ENCODE results near the gene MAZ. TPM values are rescaled to one million over a fixed set of nuclear protein-coding genes. Genes with fewer than 3 reads are reported as not detected.

MAZ gene
- polyA plus RNA-seq, 1 experiment, result 172 TPM

- H3K27me3 ChIP-seq (ENCODE audit: control insufficient read depth, insufficient read depth, low read length), result no peaks in the 10 kb centered on the region
- DNase-seq (ENCODE audit: low read depth), result peak; percentile 76
- H3K4me3 ChIP-seq (ENCODE audit: low read depth, low read length), result peak overlapping the region; percentile 53
- ChIA-PET POLR2A (interaction anchor here (1.1 kb wide), 1 partner anchor 15 kb away, joined by 4 read pairs; the partner anchor contains the start of gene MVP), CTCF (interaction anchor here (0.6 to 5.4 kb wide), 5 partner anchors 11 to 227 kb away, joined by 3 to 35 read pairs (median 11); partner anchors contain the start of genes KIF22 and PAGR1)
- peaks cover 17% of the 10 kb centered on the region for H3K36me3 ChIP-seq (ENCODE audit: control insufficient read depth, insufficient read depth, low read length)
- no peak for TF ChIP-seq CTCF (IDR thresholded peaks at IDR 0.05; ENCODE audit: insufficient read depth, low read depth, low read length)
Measured at GRCh38 chr16:29805232-29806098, 864 bp upstream of the MAZ start.

GRCh38 chr16:29806641-29807425, 504 bp downstream of the MAZ start:
- Histone ChIP-seq H3K4me3 (ENCODE audit: low read depth, low read length) (peak overlapping the region; percentile 67), H3K36me3 (ENCODE audit: control insufficient read depth, insufficient read depth, low read length) (peaks cover 16% of the 10 kb centered on the region), H3K27me3 (ENCODE audit: control insufficient read depth, insufficient read depth, low read length) (no peaks in the 10 kb centered on the region)
- ChIA-PET POLR2A (interaction anchor here (0.6 to 1.4 kb wide), 2 partner anchors 9 to 98 kb away, joined by 3 to 4 read pairs; partner anchors contain the start of gene PAGR1), CTCF (interaction anchor here (0.6 to 3.0 kb wide), 15 partner anchors 10 to 248 kb away, joined by 3 to 30 read pairs (median 6); partner anchors contain the start of genes ASPHD1, KIF22, MVP and PAGR1)
- no peak for DNase-seq (ENCODE audit: low read depth)
- TF ChIP-seq CTCF (IDR thresholded peaks at IDR 0.05; ENCODE audit: insufficient read depth, low read depth, low read length), result no peak

GRCh38 chr16:29807426-29808218, 1.3 kb downstream of the MAZ start:
- Histone ChIP-seq H3K36me3 (ENCODE audit: control insufficient read depth, insufficient read depth, low read length) (peaks cover 16% of the 10 kb centered on the region), H3K4me3 (ENCODE audit: low read depth, low read length) (peak overlapping the region; percentile 67), H3K27me3 (ENCODE audit: control insufficient read depth, insufficient read depth, low read length) (no peaks in the 10 kb centered on the region)
- POLR2A ChIA-PET, result interaction anchor here (0.6 to 1.4 kb wide), 2 partner anchors 8 to 98 kb away, joined by 3 to 4 read pairs; partner anchors contain the start of gene PAGR1
- peak; percentile 55 for TF ChIP-seq CTCF (IDR thresholded peaks at IDR 0.05; ENCODE audit: insufficient read depth, low read depth, low read length)
- CTCF ChIA-PET, result interaction anchor here (0.6 to 3.0 kb wide), 17 partner anchors 9 to 248 kb away, joined by 3 to 30 read pairs (median 5); partner anchors contain the start of genes ASPHD1, KIF22, MVP and PAGR1
- peak; percentile 65 for DNase-seq (ENCODE audit: low read depth)

GRCh38 chr16:29808219-29808900, 2.0 kb downstream of the MAZ start:
- ChIA-PET POLR2A (no interaction called here), CTCF (interaction anchor here (0.6 to 3.0 kb wide), 14 partner anchors 8 to 224 kb away, joined by 3 to 30 read pairs (median 6); partner anchors contain the start of genes ASPHD1, KIF22, MVP and PAGR1)
- Histone ChIP-seq H3K36me3 (ENCODE audit: control insufficient read depth, insufficient read depth, low read length) (peaks cover 16% of the 10 kb centered on the region), H3K27me3 (ENCODE audit: control insufficient read depth, insufficient read depth, low read length) (no peaks in the 10 kb centered on the region), H3K4me3 (ENCODE audit: low read depth, low read length) (peak overlapping the region; percentile 67)
- TF ChIP-seq CTCF (IDR thresholded peaks at IDR 0.05; ENCODE audit: insufficient read depth, low read depth, low read length), result no peak
- DNase-seq (ENCODE audit: low read depth), result no peak

Data from BJ (cell line).